ENCODE measurements around the gene UBE2I. TPM values are rescaled to one million over a fixed set of nuclear protein-coding genes. Genes with fewer than 3 reads are reported as not detected.

UBE2I gene
- total RNA-seq = 10 to 100 TPM; 30.0 to 57.9 (median 36.1) TPM
- 10 to 100 TPM; 35.3 to 42.0 TPM for polyA plus RNA-seq

GRCh38 chr16:1308977-1309885 is at the start of gene UBE2I:
TSS of gene UBE2I (plus strand) at chr16:1309636. CDS start at chr16:1314031, 4,395 bp downstream.
- FAIRE-seq (peak; percentile 13), DNase-seq (peak; percentile 91 to 98 (median 96)), ATAC-seq (peak; percentile 87 to 93 (median 90))
- Histone ChIP-seq H3K36me3 (peaks cover 0 to 6% (median under 1%) of the 10 kb centered on the region in 3 donors), H3K27me3 (no peaks in the 10 kb centered on the region), H3K27ac (peak within 1 kb of the TSS; percentile 93 to 99 (median 98)), H3K4me1 (peaks cover 8 to 16% (median 15%) of the 10 kb centered on the region in 3 donors), H3K4me3 (peak within 1 kb of the TSS; percentile 57 to 74 (median 72)), H3K9me3 (no peaks in the 10 kb centered on the region)
- TF ChIP-seq CTCF (IDR thresholded peaks at IDR 0.05) = no peak
- intact Hi-C loops (cut with DNase I) = no loop called here
- 1% methylated on average over 45 to 117 of the region's 117 CpGs for WGBS, 2 donors

- no peaks in the 10 kb centered on the region for H3K36me3 ChIP-seq
- no peak overlapping the region for H3K4me3 ChIP-seq
- DNase-seq (peak in 1 of 6 donors; percentile 59), FAIRE-seq (no peak), ATAC-seq (no peak)
- no peaks in the 10 kb centered on the region for H3K4me1 ChIP-seq
- intact Hi-C loops (cut with DNase I) = no loop called here
- H3K9me3 ChIP-seq = no peaks in the 10 kb centered on the region
- TF ChIP-seq CTCF (IDR thresholded peaks at IDR 0.05) = no peak
- H3K27me3 ChIP-seq = peaks cover 0 to 5% (median 0%) of the 10 kb centered on the region in 4 donors
- WGBS, 2 donors = 10 to 17% methylated on average over 11 of the region's 11 CpGs
- no peak overlapping the region for H3K27ac ChIP-seq
Observed at GRCh38 chr16:1259760-1260068, 49.7 kb upstream of the UBE2I start.

GRCh38 chr16:1260101-1260680 is 49.2 kb upstream of the UBE2I start:
- no peak for ATAC-seq
- 53 to 58% methylated on average over 36 of the region's 36 CpGs for WGBS, 2 donors
- intact Hi-C loops (cut with DNase I) = no loop called here

GRCh38 chr16:1261131-1261892 is 48.1 kb upstream of the UBE2I start:
- Histone ChIP-seq H3K27me3 (peaks cover 0 to 5% (median 0%) of the 10 kb centered on the region in 4 donors), H3K27ac (no peak overlapping the region), H3K4me1 (no peaks in the 10 kb centered on the region), H3K36me3 (no peaks in the 10 kb centered on the region), H3K9me3 (no peaks in the 10 kb centered on the region), H3K4me3 (no peak overlapping the region)
- ATAC-seq = no peak
- peak in 1 of 6 donors; percentile 57 for DNase-seq
- no peak for FAIRE-seq
- TF ChIP-seq CTCF (IDR thresholded peaks at IDR 0.05) = no peak
- intact Hi-C loops (cut with DNase I) = no loop called here
- 11 to 13% methylated on average over 40 to 47 of the region's 47 CpGs for WGBS, 2 donors

More at GRCh38 chr16:1260101-1260680, 49.2 kb upstream of the UBE2I start:
- TF ChIP-seq CTCF (IDR thresholded peaks at IDR 0.05) = no peak
- no peaks in the 10 kb centered on the region for H3K36me3 ChIP-seq
- peak in 2 of 6 donors; percentile 17 to 62 for DNase-seq
- FAIRE-seq = no peak
- H3K27me3 ChIP-seq = peaks cover 0 to 5% (median 0%) of the 10 kb centered on the region in 4 donors
- H3K9me3 ChIP-seq = no peaks in the 10 kb centered on the region
- H3K4me3 ChIP-seq = no peak overlapping the region
- H3K27ac ChIP-seq = no peak overlapping the region
- no peaks in the 10 kb centered on the region for H3K4me1 ChIP-seq

Measured in pancreas (tissue), 10 donors.